GM12878 (cell line): ENCODE results near the gene ABCA13. TPM values are rescaled to one million over a fixed set of nuclear protein-coding genes. Genes with fewer than 3 reads are reported as not detected.

ENCODE experiments used
- ATAC-seq: fragments of 200-7000 bp; cut with Tn5 transposase; 3 replicates; pipeline ENCODE4 v1.9.1; 2020; ENCODE audit warnings: mild to moderate bottlenecking, moderate library complexity
- BruUV-seq: library from RNA; stranded (reverse); fragments of 400-500 nt; replicated peaks from 2 replicates; lab custom pipeline; 2021; lab: Mats Ljungman, UMichigan
- CTCF ChIA-PET: fragments of 300-600 bp; sonication (Branson Sonifier 250); formaldehyde crosslinking; extraction: SDS; loops from one replicate; lab custom pipeline; 2021; ENCODE audit warnings: inconsistent platforms; lab: Yijun Ruan, JAX
- POLR2A ChIA-PET: fragments of 350-600 bp; formaldehyde crosslinking; extraction: SDS; loops from one replicate; lab custom pipeline; 2021; ENCODE audit warnings: inconsistent platforms; lab: Charles Lee
- RAD21 ChIA-PET: fragments of 300-600 bp; sonication (Branson Sonifier 250); formaldehyde crosslinking; loops from one replicate; lab custom pipeline; 2023; ENCODE audit warnings: antibody characterized with exemption; ENCODE audit not compliant: unreplicated experiment; lab: Charles Lee
- SMC1A ChIA-PET: fragments of 300-600 bp; sonication (Branson Sonifier 250); formaldehyde crosslinking; loops from one replicate; lab custom pipeline; 2023; ENCODE audit not compliant: unreplicated experiment, uncharacterized antibody; lab: Charles Lee
- DNase-seq: peaks from one replicate; pipeline ENCODE4 v3.0.0-alpha.2; 2011; ENCODE audit warnings: low read depth, low spot score
- FAIRE-seq: peaks from 3 replicates; lab custom pipeline; 2011; peaks lifted over from hg19 to GRCh38; lab: Jason Lieb, UNC
- H2AFZ ChIP-seq: 2 replicates; pipeline ENCODE4 v1.6.0; 2011; ENCODE audit warnings: low read depth, low read length, control low read depth; ENCODE audit not compliant: control insufficient read depth
- H3K27ac ChIP-seq: 2 replicates; pipeline ENCODE4 v1.5.1; 2011; ENCODE audit warnings: control low read depth; ENCODE audit not compliant: control insufficient read depth, insufficient read depth
- H3K27me3 ChIP-seq, 2 experiments: replicated peaks in 1 of 2; 2 replicates each; pipeline versions ENCODE4 v1.6.0 to v1.6.1; 2011; ENCODE audit warnings: low read length in 1 of 2; ENCODE audit not compliant: control insufficient read depth in 2 of 2, insufficient read depth in 2 of 2
- H3K36me3 ChIP-seq, 2 experiments: 2 replicates each; pipeline ENCODE4 v1.5.1; 2011; ENCODE audit warnings: low read length in 1 of 2; ENCODE audit not compliant: control insufficient read depth in 2 of 2, insufficient read depth in 2 of 2
- H3K4me1 ChIP-seq: 2 replicates; pipeline ENCODE4 v1.6.1; 2011; ENCODE audit warnings: mild to moderate bottlenecking, low read length, moderate library complexity, mixed read lengths; ENCODE audit not compliant: control insufficient read depth, insufficient read depth
- H3K4me2 ChIP-seq: 2 replicates; pipeline ENCODE4 v1.6.0; 2011; ENCODE audit warnings: control low read depth; ENCODE audit not compliant: control insufficient read depth, insufficient read depth
- H3K4me3 ChIP-seq: fragments of 200-600 bp; sonication (generic); 2 replicates; pipeline ENCODE4 v1.5.1; 2016
- H3K79me2 ChIP-seq: 2 replicates; pipeline ENCODE4 v1.6.0; 2011; ENCODE audit warnings: low read length; ENCODE audit not compliant: control insufficient read depth, insufficient read depth
- H3K9ac ChIP-seq: 2 replicates; pipeline ENCODE4 v1.8.0; 2011; ENCODE audit warnings: low read length, control low read depth, mixed read lengths; ENCODE audit not compliant: control insufficient read depth, insufficient read depth
- H3K9me3 ChIP-seq: replicated peaks from 3 replicates; pipeline ENCODE4 v1.5.1; 2011; ENCODE audit warnings: mild to moderate bottlenecking, low read length; ENCODE audit not compliant: control insufficient read depth, insufficient read depth
- H4K20me1 ChIP-seq: 2 replicates; pipeline ENCODE4 v1.6.0; 2011; ENCODE audit not compliant: control insufficient read depth, insufficient read depth
- MTA3 ChIP-seq: IDR thresholded peaks from 2 replicates; pipeline ENCODE4 v1.6.1; 2012; ENCODE audit warnings: low read length, inconsistent platforms, borderline replicate concordance
- NRF1 ChIP-seq: conservative IDR thresholded peaks from 2 replicates; pipeline ENCODE4 v1.6.1; 2011; ENCODE audit warnings: mild to moderate bottlenecking, low read depth, low read length, improper control_type of control experiment
- PAX8 ChIP-seq: fragments of 450-650 bp; IDR thresholded peaks from 2 replicates; pipeline ENCODE4 v1.6.1; 2017; ENCODE audit warnings: mild to moderate bottlenecking, moderate library complexity
- SMAD1 ChIP-seq: fragments of 450-650 bp; IDR thresholded peaks from 2 replicates; pipeline ENCODE4 v1.6.1; 2018; ENCODE audit warnings: mild to moderate bottlenecking, low read depth; ENCODE audit not compliant: partially characterized antibody
- TARDBP ChIP-seq: IDR thresholded peaks from 2 replicates; pipeline ENCODE4 v1.6.1; 2016; ENCODE audit warnings: borderline replicate concordance
- ZNF622 ChIP-seq: fragments of 450-650 bp; IDR thresholded peaks from 2 replicates; pipeline ENCODE4 v1.6.1; 2017; ENCODE audit warnings: mild to moderate bottlenecking, inconsistent platforms
- WGBS: methylation state at CpG from one replicate; pipeline ENCODE4 v1.1.6; 2016; ENCODE audit warnings: low lambda C conversion rate; ENCODE audit not compliant: insufficient replicate concordance, insufficient coverage; ENCODE audit errors: missing lambda C conversion rate; 5-methylcytosine and 5-hydroxymethylcytosine counted together
- in situ Hi-C: fragments of 300-500 bp; cut with MboI; formaldehyde crosslinking; loops from 9 replicates; pipeline ENCODE4 v1.14.3; 2018; ENCODE audit warnings: mixed read lengths
- intact Hi-C: fragments of 100-400 bp; cut with micrococcal nuclease; formaldehyde crosslinking; loops from one replicate; pipeline ENCODE4 v1.14.2; 2022; ENCODE audit not compliant: unreplicated experiment
- polyA plus RNA-seq, 11 experiments: library from polyadenylated mRNA; depleted of rRNA in 4 of 11; unstranded in 6 of 11; stranded (reverse) in 5 of 11; fragments of >200 nt; fragmentation: Nextera tagmentation in 4 of 11; fragmentation: Illumina TruSeq in 1 of 11; extraction: Ambion mirVana in 4 of 11; extraction: Trizol in 1 of 11; gene quantifications; 1 replicate in 1 of 11; 2 replicates in 10 of 11; pipeline versions ENCODE4 v1.2.1 to v1.2.3, GENCODE V29; 2011 to 2016; ENCODE audit warnings: inconsistent platforms in 2 of 11, missing spikeins in 2 of 11, low read depth in 1 of 11
- total RNA-seq, 4 experiments: library from RNA; depleted of rRNA in 3 of 4; stranded (reverse); fragments of >200 nt in 3 of 4; fragmentation: Illumina TruSeq in 1 of 4; extraction: Trizol in 1 of 4; gene quantifications; 2 replicates each; pipeline versions ENCODE4 v1.2.1 to v1.2.3, GENCODE V29; 2013 to 2021
- TF ChIP-seq, protein P1 (sequence below): fragments of 450-650 bp; IDR thresholded peaks from 2 replicates; pipeline ENCODE4 v1.6.1; 2018; ENCODE audit warnings: borderline replicate concordance, mild to moderate bottlenecking; ENCODE audit not compliant: partially characterized antibody
- TF ChIP-seq, protein P2 (sequence below), 3 experiments: IDR thresholded peaks in 2 of 3; conservative IDR thresholded peaks in 1 of 3; 2 replicates each; pipeline ENCODE4 v1.5.1; 2011; ENCODE audit warnings: low read depth in 3 of 3, low read length in 3 of 3, mild to moderate bottlenecking in 3 of 3, control low read depth in 2 of 3, moderate library complexity in 2 of 3, inconsistent platforms in 1 of 3, mixed read lengths in 1 of 3; ENCODE audit not compliant: control insufficient read depth in 2 of 3, insufficient read depth in 1 of 3; ENCODE audit errors: extremely low read depth in 1 of 3
- TF ChIP-seq, protein P3 (sequence below): IDR thresholded peaks from 2 replicates; pipeline ENCODE4 v1.6.1; 2012; ENCODE audit warnings: improper control_type of control experiment, low read depth, low read length; ENCODE audit not compliant: insufficient replicate concordance
- TF ChIP-seq, protein P4 (sequence below): IDR thresholded peaks from 2 replicates; pipeline ENCODE4 v1.6.1; 2012; ENCODE audit warnings: mild to moderate bottlenecking, low read depth, low read length

Gene ABCA13
- total and polyA plus RNA-seq, 10 of the 15 experiments (the other 5 are each of a cell fraction or from before 2014, with no cell fraction given), result under 0.01 to 0.98 (median 0.04) TPM; not detected in 2

DNA sequence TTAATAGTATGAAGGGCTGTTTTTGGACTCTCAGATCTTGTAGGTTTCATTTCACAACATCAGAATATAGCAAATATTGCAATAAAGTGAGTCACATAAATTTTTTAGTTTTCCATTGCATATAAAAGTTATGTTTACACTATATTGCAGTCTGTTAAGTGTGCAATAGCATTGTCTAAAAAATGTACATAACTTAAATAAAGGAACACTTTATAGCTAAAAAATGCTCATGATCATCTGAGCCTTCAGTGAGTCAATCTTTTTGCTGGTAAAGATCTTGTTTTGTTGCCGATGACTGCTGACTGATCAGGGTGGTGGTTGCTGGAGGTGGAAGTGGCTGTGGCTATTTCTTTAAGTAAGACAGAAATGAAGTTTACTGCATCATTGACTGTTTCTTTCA lies 42.0 kb downstream of the ABCA13 start:
- DNase-seq, result no peak
- Histone ChIP-seq H3K79me2 (no peaks in the 10 kb centered on the region), H3K36me3 (no peaks in the 10 kb centered on the region), H4K20me1 (no peaks in the 10 kb centered on the region), H3K4me1 (no peaks in the 10 kb centered on the region), H3K9me3 (no peaks in the 10 kb centered on the region), H3K27me3 (no peaks in the 10 kb centered on the region), H3K27ac (no peak overlapping the region), H3K9ac (no peak overlapping the region), H3K4me3 (no peak overlapping the region), H3K4me2 (no peak overlapping the region), H2AFZ (no peak overlapping the region)
- ChIA-PET CTCF (no interaction called here), POLR2A (no interaction called here), SMC1A (no interaction called here), RAD21 (no interaction called here)
- 59% methylated on average over 1 of the region's 1 CpG for WGBS
- no peak for ATAC-seq
- intact Hi-C loops (no loop called here), in situ Hi-C loops (no loop called here)
- BruUV-seq, result no TSS peak
- FAIRE-seq, result no peak
- TF ChIP-seq, protein P1, sequence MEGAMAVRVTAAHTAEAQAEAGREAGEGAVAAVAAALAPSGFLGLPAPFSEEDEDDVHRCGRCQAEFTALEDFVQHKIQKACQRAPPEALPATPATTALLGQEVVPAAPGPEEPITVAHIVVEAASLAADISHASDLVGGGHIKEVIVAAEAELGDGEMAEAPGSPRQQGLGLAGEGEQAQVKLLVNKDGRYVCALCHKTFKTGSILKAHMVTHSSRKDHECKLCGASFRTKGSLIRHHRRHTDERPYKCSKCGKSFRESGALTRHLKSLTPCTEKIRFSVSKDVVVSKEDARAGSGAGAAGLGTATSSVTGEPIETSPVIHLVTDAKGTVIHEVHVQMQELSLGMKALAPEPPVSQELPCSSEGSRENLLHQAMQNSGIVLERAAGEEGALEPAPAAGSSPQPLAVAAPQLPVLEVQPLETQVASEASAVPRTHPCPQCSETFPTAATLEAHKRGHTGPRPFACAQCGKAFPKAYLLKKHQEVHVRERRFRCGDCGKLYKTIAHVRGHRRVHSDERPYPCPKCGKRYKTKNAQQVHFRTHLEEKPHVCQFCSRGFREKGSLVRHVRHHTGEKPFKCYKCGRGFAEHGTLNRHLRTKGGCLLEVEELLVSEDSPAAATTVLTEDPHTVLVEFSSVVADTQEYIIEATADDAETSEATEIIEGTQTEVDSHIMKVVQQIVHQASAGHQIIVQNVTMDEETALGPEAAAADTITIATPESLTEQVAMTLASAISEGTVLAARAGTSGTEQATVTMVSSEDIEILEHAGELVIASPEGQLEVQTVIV, result no peak
- TF ChIP-seq MTA3 (no peak), SMAD1 (no peak), PAX8 (no peak), TARDBP (no peak), NRF1 (no peak), ZNF622 (no peak)
- TF ChIP-seq, protein P2, sequence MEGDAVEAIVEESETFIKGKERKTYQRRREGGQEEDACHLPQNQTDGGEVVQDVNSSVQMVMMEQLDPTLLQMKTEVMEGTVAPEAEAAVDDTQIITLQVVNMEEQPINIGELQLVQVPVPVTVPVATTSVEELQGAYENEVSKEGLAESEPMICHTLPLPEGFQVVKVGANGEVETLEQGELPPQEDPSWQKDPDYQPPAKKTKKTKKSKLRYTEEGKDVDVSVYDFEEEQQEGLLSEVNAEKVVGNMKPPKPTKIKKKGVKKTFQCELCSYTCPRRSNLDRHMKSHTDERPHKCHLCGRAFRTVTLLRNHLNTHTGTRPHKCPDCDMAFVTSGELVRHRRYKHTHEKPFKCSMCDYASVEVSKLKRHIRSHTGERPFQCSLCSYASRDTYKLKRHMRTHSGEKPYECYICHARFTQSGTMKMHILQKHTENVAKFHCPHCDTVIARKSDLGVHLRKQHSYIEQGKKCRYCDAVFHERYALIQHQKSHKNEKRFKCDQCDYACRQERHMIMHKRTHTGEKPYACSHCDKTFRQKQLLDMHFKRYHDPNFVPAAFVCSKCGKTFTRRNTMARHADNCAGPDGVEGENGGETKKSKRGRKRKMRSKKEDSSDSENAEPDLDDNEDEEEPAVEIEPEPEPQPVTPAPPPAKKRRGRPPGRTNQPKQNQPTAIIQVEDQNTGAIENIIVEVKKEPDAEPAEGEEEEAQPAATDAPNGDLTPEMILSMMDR (IDR thresholded peaks at IDR 0.05 in 2 of 3, conservative IDR thresholded peaks at IDR 0.05 in 1 of 3; ENCODE audit: control insufficient read depth in 2 of 3, extremely low read depth in 1 of 3, insufficient read depth in 1 of 3, low read depth in 3 of 3, low read length in 3 of 3), result no peak
- TF ChIP-seq, protein P3, sequence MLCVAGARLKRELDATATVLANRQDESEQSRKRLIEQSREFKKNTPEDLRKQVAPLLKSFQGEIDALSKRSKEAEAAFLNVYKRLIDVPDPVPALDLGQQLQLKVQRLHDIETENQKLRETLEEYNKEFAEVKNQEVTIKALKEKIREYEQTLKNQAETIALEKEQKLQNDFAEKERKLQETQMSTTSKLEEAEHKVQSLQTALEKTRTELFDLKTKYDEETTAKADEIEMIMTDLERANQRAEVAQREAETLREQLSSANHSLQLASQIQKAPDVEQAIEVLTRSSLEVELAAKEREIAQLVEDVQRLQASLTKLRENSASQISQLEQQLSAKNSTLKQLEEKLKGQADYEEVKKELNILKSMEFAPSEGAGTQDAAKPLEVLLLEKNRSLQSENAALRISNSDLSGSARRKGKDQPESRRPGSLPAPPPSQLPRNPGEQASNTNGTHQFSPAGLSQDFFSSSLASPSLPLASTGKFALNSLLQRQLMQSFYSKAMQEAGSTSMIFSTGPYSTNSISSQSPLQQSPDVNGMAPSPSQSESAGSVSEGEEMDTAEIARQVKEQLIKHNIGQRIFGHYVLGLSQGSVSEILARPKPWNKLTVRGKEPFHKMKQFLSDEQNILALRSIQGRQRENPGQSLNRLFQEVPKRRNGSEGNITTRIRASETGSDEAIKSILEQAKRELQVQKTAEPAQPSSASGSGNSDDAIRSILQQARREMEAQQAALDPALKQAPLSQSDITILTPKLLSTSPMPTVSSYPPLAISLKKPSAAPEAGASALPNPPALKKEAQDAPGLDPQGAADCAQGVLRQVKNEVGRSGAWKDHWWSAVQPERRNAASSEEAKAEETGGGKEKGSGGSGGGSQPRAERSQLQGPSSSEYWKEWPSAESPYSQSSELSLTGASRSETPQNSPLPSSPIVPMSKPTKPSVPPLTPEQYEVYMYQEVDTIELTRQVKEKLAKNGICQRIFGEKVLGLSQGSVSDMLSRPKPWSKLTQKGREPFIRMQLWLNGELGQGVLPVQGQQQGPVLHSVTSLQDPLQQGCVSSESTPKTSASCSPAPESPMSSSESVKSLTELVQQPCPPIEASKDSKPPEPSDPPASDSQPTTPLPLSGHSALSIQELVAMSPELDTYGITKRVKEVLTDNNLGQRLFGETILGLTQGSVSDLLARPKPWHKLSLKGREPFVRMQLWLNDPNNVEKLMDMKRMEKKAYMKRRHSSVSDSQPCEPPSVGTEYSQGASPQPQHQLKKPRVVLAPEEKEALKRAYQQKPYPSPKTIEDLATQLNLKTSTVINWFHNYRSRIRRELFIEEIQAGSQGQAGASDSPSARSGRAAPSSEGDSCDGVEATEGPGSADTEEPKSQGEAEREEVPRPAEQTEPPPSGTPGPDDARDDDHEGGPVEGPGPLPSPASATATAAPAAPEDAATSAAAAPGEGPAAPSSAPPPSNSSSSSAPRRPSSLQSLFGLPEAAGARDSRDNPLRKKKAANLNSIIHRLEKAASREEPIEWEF, result no peak
- TF ChIP-seq, protein P4, sequence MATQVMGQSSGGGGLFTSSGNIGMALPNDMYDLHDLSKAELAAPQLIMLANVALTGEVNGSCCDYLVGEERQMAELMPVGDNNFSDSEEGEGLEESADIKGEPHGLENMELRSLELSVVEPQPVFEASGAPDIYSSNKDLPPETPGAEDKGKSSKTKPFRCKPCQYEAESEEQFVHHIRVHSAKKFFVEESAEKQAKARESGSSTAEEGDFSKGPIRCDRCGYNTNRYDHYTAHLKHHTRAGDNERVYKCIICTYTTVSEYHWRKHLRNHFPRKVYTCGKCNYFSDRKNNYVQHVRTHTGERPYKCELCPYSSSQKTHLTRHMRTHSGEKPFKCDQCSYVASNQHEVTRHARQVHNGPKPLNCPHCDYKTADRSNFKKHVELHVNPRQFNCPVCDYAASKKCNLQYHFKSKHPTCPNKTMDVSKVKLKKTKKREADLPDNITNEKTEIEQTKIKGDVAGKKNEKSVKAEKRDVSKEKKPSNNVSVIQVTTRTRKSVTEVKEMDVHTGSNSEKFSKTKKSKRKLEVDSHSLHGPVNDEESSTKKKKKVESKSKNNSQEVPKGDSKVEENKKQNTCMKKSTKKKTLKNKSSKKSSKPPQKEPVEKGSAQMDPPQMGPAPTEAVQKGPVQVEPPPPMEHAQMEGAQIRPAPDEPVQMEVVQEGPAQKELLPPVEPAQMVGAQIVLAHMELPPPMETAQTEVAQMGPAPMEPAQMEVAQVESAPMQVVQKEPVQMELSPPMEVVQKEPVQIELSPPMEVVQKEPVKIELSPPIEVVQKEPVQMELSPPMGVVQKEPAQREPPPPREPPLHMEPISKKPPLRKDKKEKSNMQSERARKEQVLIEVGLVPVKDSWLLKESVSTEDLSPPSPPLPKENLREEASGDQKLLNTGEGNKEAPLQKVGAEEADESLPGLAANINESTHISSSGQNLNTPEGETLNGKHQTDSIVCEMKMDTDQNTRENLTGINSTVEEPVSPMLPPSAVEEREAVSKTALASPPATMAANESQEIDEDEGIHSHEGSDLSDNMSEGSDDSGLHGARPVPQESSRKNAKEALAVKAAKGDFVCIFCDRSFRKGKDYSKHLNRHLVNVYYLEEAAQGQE, result no peak
